ENCODE measurements around the gene SLC38A6.

Gene SLC38A6

GRCh38 chr14:61003571-61003970 lies 22.5 kb downstream of the SLC38A6 start:
- ATAC-seq = no peak
- no peak overlapping the region for H3K4me3 Mint-ChIP-seq
- DNase-seq = no peak
- H3K36me3 Mint-ChIP-seq (ENCODE audit: low read depth) = peaks cover 16% of the 10 kb centered on the region
- no peaks in the 10 kb centered on the region for H3K27me3 Mint-ChIP-seq
- no peak overlapping the region for H3K27ac Mint-ChIP-seq
- peaks cover 3% of the 10 kb centered on the region for H3K9me3 Mint-ChIP-seq
- H3K4me1 Mint-ChIP-seq = no peaks in the 10 kb centered on the region

- no peak for ATAC-seq
- Mint-ChIP-seq H3K27me3 (no peaks in the 10 kb centered on the region), H3K4me1 (no peaks in the 10 kb centered on the region), H3K36me3 (ENCODE audit: low read depth) (no peaks in the 10 kb centered on the region), H3K4me3 (no peak overlapping the region), H3K9me3 (no peaks in the 10 kb centered on the region), H3K27ac (no peak overlapping the region)
- no peak for DNase-seq
Measured at GRCh38 chr14:61019537-61019936, 38.5 kb downstream of the SLC38A6 start.

DNA sequence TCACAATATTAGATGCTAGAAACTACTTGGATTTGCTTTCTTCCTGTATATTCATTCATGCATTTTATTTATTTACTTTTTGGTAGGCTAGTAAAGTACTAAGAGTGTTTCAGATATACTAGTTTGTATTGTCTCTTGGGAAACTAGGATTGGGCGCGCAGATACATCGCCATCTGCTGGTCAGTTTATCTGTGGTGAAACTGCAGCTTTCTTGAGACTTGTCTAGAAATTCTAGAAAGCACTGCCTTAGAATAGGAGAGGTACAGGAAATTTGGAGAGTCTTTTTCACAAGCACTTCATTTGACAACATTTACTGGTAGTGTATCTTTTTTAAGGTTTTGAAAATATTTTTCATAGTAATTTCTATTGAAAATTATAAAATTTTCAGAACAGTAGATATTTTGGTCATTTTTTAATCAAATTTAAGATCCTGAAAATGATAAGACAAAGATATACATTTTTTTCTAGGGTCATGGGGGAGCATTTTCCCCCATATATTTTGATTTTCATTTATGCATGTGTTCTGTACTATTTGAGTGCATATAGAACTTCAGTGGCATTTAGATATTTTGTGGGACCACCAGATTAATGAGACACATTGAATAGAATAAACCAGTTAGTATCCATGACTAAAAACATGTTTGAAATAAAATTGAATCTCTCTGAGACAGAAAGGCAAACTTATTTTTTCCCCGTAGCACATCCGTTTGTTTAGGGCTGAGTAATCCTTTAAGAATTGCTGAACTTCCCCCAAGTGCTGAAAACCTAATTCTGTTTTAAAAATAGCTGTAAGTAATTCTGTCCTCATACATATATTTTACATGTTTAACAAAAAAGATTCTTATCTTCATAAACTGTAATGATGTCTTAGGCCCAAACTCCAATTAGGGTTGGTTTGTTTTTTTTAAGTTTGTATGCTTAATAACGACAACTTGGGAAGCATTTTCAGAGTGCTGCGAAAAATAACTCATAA lies 44.5 kb downstream of the SLC38A6 start:
- Mint-ChIP-seq H3K36me3 (ENCODE audit: low read depth) (no peaks in the 10 kb centered on the region), H3K27ac (no peak overlapping the region), H3K4me1 (no peaks in the 10 kb centered on the region), H3K9me3 (no peaks in the 10 kb centered on the region), H3K27me3 (no peaks in the 10 kb centered on the region), H3K4me3 (no peak overlapping the region)
- ATAC-seq (peak; percentile 63), DNase-seq (peak; percentile 32)

DNA sequence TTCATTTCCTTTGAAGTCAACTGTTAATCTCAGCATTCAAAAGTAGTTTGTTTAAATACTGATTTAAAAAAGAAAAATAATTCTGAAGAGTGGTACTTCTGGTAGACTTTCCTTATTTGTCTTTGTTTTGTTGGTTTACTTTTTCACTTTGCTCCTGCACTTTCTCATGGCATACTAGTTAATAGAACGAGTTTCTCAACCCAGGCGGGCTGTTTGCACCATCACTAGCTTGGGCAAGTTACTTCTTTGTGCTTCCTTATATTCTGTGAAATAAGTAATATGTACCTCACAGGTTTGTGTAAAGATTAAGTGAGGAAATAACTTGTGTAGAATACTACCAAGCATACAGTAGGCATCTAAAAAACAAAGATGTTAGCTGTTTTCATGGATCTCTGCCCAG lies 45.5 kb downstream of the SLC38A6 start:
- H3K27me3 Mint-ChIP-seq = no peaks in the 10 kb centered on the region
- no peaks in the 10 kb centered on the region for H3K4me1 Mint-ChIP-seq
- H3K9me3 Mint-ChIP-seq = no peaks in the 10 kb centered on the region
- no peak overlapping the region for H3K4me3 Mint-ChIP-seq
- no peak for ATAC-seq
- no peak overlapping the region for H3K27ac Mint-ChIP-seq
- H3K36me3 Mint-ChIP-seq (ENCODE audit: low read depth) = no peaks in the 10 kb centered on the region
- DNase-seq = no peak

GRCh38 chr14:61031026-61031425 lies 50.0 kb downstream of the SLC38A6 start:
- no peak overlapping the region for H3K27ac Mint-ChIP-seq
- ATAC-seq (no peak), DNase-seq (no peak)
- peaks cover 6% of the 10 kb centered on the region for H3K4me1 Mint-ChIP-seq
- no peaks in the 10 kb centered on the region for H3K9me3 Mint-ChIP-seq
- no peak overlapping the region for H3K4me3 Mint-ChIP-seq
- no peaks in the 10 kb centered on the region for H3K27me3 Mint-ChIP-seq
- no peaks in the 10 kb centered on the region for H3K36me3 Mint-ChIP-seq (ENCODE audit: low read depth)

DNA sequence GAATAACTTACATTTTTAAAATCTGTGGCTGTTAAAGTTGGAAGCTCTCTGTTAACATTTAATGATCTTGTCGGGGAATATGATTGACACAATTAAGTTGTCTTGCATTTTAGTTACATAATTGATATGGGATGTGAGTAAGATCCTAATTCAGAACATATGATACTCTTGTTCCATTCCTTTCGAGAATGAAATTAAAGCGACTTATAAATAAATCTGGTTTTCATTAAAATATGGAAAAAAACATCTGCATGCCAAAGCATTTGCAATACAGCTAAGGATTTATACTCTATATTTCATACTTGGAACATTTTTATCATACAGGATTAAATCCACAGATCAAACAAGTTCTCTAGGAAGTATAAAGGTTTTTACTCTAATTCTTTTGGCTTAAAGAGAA lies 52.0 kb downstream of the SLC38A6 start:
- Mint-ChIP-seq H3K4me3 (no peak overlapping the region), H3K27me3 (no peaks in the 10 kb centered on the region), H3K4me1 (peaks cover 6% of the 10 kb centered on the region), H3K36me3 (ENCODE audit: low read depth) (no peaks in the 10 kb centered on the region), H3K9me3 (no peaks in the 10 kb centered on the region), H3K27ac (no peak overlapping the region)
- ATAC-seq = no peak
- DNase-seq = no peak

DNA sequence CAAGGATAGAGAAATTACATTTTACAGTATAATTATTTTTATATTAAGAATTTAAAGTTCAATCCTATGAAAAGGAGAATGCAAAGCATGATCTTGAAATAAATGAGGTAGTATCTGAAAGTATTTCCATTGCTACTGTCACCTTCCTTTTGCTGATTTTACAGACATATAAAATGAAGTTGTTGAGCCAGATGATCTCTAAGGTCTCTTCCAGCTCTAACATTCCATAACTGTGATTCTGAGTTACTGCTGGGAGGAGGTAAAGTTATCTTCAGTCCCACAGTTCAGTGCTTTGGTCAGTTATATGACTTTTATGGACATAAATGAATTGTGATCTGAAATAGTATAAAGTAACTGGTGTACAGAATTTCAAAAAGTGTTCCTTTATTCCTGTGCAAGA lies 52.8 kb downstream of the SLC38A6 start:
- H3K36me3 Mint-ChIP-seq (ENCODE audit: low read depth) = no peaks in the 10 kb centered on the region
- ATAC-seq = no peak
- no peak overlapping the region for H3K4me3 Mint-ChIP-seq
- no peaks in the 10 kb centered on the region for H3K27me3 Mint-ChIP-seq
- H3K27ac Mint-ChIP-seq = no peak overlapping the region
- H3K9me3 Mint-ChIP-seq = no peaks in the 10 kb centered on the region
- H3K4me1 Mint-ChIP-seq = peaks cover 6% of the 10 kb centered on the region
- no peak for DNase-seq

DNA sequence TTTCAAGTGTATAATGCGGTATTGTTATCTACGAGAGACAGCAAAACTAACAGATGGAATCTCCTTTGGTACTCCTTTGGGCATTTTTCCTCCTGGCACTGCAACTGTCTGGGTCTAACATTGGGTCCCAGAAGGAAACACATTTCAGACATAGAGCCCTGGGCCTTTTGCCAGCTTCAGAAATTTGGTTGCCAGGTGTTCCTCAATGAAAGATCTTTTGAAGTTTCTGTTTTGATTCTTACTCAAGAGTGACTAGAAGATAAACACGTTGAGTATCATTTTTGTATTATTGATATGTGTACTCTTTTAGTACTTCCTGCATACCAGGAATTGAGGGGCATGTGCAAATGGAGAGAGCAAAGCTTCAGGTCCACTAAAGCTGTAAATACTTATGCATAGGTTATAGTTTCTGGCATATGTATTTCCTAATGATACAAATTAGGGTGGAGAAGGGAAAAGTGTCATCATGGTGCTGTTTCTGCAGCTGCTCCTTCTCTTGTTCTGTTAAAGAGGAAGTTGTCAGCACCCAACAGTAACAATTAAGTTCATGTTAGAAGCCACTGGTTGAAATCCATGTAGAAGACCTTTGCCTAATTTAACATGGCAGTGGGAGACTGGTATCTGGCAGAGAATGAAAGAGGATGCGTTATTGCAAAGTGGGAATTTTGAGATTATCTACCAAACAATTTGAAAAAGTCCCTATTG lies 53.5 kb downstream of the SLC38A6 start:
- no peak for ATAC-seq
- no peak overlapping the region for H3K27ac Mint-ChIP-seq

GRCh38 chr14:61037215-61037614 lies 56.2 kb downstream of the SLC38A6 start:
- no peaks in the 10 kb centered on the region for H3K27me3 Mint-ChIP-seq
- no peak overlapping the region for H3K4me3 Mint-ChIP-seq
- no peaks in the 10 kb centered on the region for H3K36me3 Mint-ChIP-seq (ENCODE audit: low read depth)
- ATAC-seq = no peak
- no peak for DNase-seq
- no peaks in the 10 kb centered on the region for H3K9me3 Mint-ChIP-seq
- H3K4me1 Mint-ChIP-seq = peaks cover 6% of the 10 kb centered on the region
- no peak overlapping the region for H3K27ac Mint-ChIP-seq

More for the DNA sequence above, 53.5 kb downstream of the SLC38A6 start:
- Mint-ChIP-seq H3K9me3 (no peaks in the 10 kb centered on the region), H3K4me1 (peaks cover 6% of the 10 kb centered on the region), H3K4me3 (no peak overlapping the region), H3K27me3 (no peaks in the 10 kb centered on the region), H3K36me3 (ENCODE audit: low read depth) (no peaks in the 10 kb centered on the region)
- no peak for DNase-seq

GRCh38 chr14:61041704-61042103 lies 60.7 kb downstream of the SLC38A6 start:
- Mint-ChIP-seq H3K36me3 (ENCODE audit: low read depth) (no peaks in the 10 kb centered on the region), H3K27ac (no peak overlapping the region), H3K27me3 (no peaks in the 10 kb centered on the region), H3K9me3 (no peaks in the 10 kb centered on the region), H3K4me1 (no peaks in the 10 kb centered on the region), H3K4me3 (no peak overlapping the region)
- no peak for ATAC-seq
- no peak for DNase-seq

- DNase-seq = no peak
- Mint-ChIP-seq H3K36me3 (ENCODE audit: low read depth) (no peaks in the 10 kb centered on the region), H3K27ac (no peak overlapping the region), H3K4me3 (no peak overlapping the region), H3K27me3 (no peaks in the 10 kb centered on the region), H3K4me1 (no peaks in the 10 kb centered on the region), H3K9me3 (no peaks in the 10 kb centered on the region)
- no peak for ATAC-seq
Measured at GRCh38 chr14:61042220-61042619, 61.2 kb downstream of the SLC38A6 start.

- Mint-ChIP-seq H3K36me3 (ENCODE audit: low read depth) (no peaks in the 10 kb centered on the region), H3K4me1 (no peaks in the 10 kb centered on the region), H3K9me3 (no peaks in the 10 kb centered on the region), H3K4me3 (no peak overlapping the region), H3K27me3 (no peaks in the 10 kb centered on the region), H3K27ac (no peak overlapping the region)
- DNase-seq (no peak), ATAC-seq (no peak)
Measured at GRCh38 chr14:61043506-61043905, 62.5 kb downstream of the SLC38A6 start.

GRCh38 chr14:61047021-61047420 lies 66.0 kb downstream of the SLC38A6 start:
- no peak for ATAC-seq
- Mint-ChIP-seq H3K4me1 (no peaks in the 10 kb centered on the region), H3K36me3 (ENCODE audit: low read depth) (no peaks in the 10 kb centered on the region)

GRCh38 chr14:61048640-61049039 lies 67.6 kb downstream of the SLC38A6 start:
- Mint-ChIP-seq H3K36me3 (ENCODE audit: low read depth) (peaks cover 9% of the 10 kb centered on the region), H3K27ac (no peak overlapping the region)

More at GRCh38 chr14:61047021-61047420, 66.0 kb downstream of the SLC38A6 start:
- no peaks in the 10 kb centered on the region for H3K27me3 Mint-ChIP-seq
- no peak overlapping the region for H3K4me3 Mint-ChIP-seq
- H3K9me3 Mint-ChIP-seq = no peaks in the 10 kb centered on the region
- no peak for DNase-seq
- H3K27ac Mint-ChIP-seq = no peak overlapping the region

GRCh38 chr14:61050417-61050816 lies 69.4 kb downstream of the SLC38A6 start:
- no peak overlapping the region for H3K27ac Mint-ChIP-seq
- no peak for DNase-seq
- no peak for ATAC-seq
- H3K4me1 Mint-ChIP-seq = no peaks in the 10 kb centered on the region
- H3K36me3 Mint-ChIP-seq (ENCODE audit: low read depth) = peaks cover 19% of the 10 kb centered on the region
- H3K27me3 Mint-ChIP-seq = no peaks in the 10 kb centered on the region
- H3K9me3 Mint-ChIP-seq = peaks cover 8% of the 10 kb centered on the region
- H3K4me3 Mint-ChIP-seq = no peak overlapping the region

More at GRCh38 chr14:61048640-61049039, 67.6 kb downstream of the SLC38A6 start:
- H3K9me3 Mint-ChIP-seq = no peaks in the 10 kb centered on the region
- no peaks in the 10 kb centered on the region for H3K4me1 Mint-ChIP-seq
- no peaks in the 10 kb centered on the region for H3K27me3 Mint-ChIP-seq
- DNase-seq (no peak), ATAC-seq (no peak)
- no peak overlapping the region for H3K4me3 Mint-ChIP-seq

All from activated naive CD8-positive, alpha-beta T cell treated with anti-CD3 and anti-CD28 coated beads, Interleukin-2, amount 50 U/mL, for 24 hours (primary cell).